Transverse colon (tissue), 4 donors: ENCODE measurements around the gene STK39.

ENCODE experiments used
- CTCF ChIP-seq, 5 experiments: fragments of 200-600 bp in 3 of 5; fragments of 450-650 bp in 2 of 5; sonication (generic) in 3 of 5; IDR thresholded peaks; 1 replicate in 2 of 5; 2 replicates in 3 of 5; pipeline ENCODE4 v1.5.1; 2016 to 2017; ENCODE audit warnings: antibody characterized with exemption in 5 of 5, inconsistent platforms in 3 of 5, mild to moderate bottlenecking in 2 of 5, moderate library complexity in 1 of 5
- EP300 ChIP-seq: sonication (generic); formaldehyde crosslinking; IDR thresholded peaks from one replicate; pipeline ENCODE4 v1.6.1; 2017; ENCODE audit warnings: antibody characterized with exemption, low read depth
- POLR2A ChIP-seq: fragments of 450-650 bp; IDR thresholded peaks from one replicate; pipeline ENCODE4 v1.6.1; 2016; ENCODE audit warnings: antibody characterized with exemption, mild to moderate bottlenecking, moderate library complexity
- POLR2AphosphoS5 ChIP-seq, 3 donors: sonication (generic); formaldehyde crosslinking; IDR thresholded peaks; one replicate each; pipeline ENCODE4 v1.6.1; 2016; ENCODE audit warnings: antibody characterized with exemption in 3 of 3

GRCh38 chr2:168033966-168034365 lies 213.4 kb downstream of the STK39 start:
- TF ChIP-seq POLR2AphosphoS5 (IDR thresholded peaks at IDR 0.05) (no peak), POLR2A (no peak), CTCF (IDR thresholded peaks at IDR 0.05) (no peak), EP300 (no peak)
